Measurements from ENCODE around the gene ARRDC1.

The ARRDC1 gene

DNA sequence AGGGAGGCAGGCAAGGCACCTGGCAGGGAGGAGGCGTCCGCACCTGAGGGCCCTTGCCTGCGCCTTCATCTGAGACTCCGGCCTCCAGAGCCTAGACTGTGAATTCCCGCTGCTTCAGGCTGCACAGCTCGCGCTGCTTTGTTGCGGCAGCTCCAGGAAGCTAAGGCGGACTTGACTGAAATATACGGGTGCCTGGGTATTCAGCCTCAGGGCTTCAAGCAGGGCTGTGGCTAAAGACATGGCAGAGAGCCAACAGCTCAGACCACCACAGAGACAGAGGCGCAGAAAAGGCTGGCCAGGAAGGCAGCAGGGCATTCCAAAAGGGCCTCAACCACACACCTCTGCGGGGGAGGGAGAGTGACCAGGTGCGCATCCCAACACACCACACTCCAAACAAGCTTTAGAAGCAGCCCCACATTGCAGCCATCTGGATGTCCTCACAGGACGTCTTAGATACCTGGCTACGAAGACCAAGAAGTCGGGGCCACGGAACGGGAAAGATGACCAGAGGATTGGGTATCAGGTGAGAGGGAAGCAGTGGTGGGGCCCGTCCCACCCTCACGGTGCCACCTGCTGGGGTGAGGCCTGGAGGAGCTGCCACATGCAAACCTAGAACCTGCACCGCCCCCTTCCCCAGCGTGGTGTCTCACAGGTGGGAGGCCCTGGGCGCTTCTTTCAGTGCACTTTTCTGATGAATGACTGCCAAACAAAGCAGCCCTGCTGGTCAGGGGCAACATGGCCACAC lies 25.1 kb upstream of the ARRDC1 start:
- TF ChIP-seq ZFX (IDR thresholded peaks at IDR 0.05; ENCODE audit: borderline replicate concordance) (no peak), CTCF (IDR thresholded peaks at IDR 0.05) (no peak)
- H3K27ac ChIP-seq = peak overlapping the region; percentile 87

DNA sequence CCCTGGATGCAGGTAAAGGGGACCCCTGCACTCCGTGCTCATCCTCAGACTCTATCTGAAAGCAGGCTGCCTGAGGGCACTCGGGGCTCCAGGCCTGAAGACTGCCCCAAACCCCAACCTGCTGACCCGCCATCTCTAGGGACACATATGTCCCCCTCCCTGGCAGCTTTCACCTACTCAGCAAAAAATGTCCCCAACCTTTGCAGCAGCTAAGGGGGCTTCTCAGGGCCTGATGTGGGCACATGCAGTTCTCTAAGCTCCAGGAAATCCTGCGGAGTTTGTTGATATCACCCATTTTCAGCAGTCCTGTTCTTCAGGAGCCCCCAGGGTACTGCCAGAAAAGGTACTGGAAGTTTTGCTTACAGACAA lies 24.5 kb upstream of the ARRDC1 start:
- TF ChIP-seq CTCF (IDR thresholded peaks at IDR 0.05) = no peak
- no peak for TF ChIP-seq ZFX (IDR thresholded peaks at IDR 0.05; ENCODE audit: borderline replicate concordance)
- peak overlapping the region; percentile 87; the same call in 1 of the 2 replicates for H3K27ac ChIP-seq

- peak overlapping the region; percentile 87; the same call in 1 of the 2 replicates for H3K27ac ChIP-seq
- TF ChIP-seq ZFX (IDR thresholded peaks at IDR 0.05; ENCODE audit: borderline replicate concordance) = no peak
Observed at GRCh38 chr9:137581361-137582285, 23.9 kb upstream of the ARRDC1 start.

DNA sequence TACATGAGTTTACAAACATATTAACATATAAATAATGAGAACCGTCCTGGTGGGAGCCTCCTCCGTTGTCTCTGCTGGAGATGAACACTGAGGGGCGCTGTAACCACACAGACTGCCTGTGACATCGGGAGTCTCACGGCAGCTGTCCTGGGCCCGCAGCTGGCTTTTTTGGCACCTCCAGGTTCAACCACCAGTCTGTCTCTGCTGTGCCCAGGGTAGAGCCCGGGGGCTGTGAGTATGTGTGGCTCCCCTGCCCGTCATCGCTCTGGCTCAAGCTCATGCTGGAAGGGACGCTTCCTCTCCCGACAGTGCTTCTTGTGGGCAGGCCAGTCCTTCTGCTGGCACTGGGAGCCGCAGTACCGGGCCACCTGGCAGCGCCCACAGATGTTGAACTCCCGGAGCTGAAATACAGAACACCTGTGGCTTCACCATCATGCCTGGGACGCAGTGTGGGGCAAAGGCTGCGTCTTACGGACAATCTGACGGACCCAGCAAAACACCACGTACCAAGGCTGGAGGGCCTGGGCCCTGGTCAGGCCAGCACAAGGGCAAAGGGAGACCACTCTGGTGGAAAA lies 23.1 kb upstream of the ARRDC1 start:
- H3K27ac ChIP-seq = no peak overlapping the region

GRCh38 chr9:137583347-137583746 lies 22.1 kb upstream of the ARRDC1 start:
- no peak overlapping the region for H3K27ac ChIP-seq
- TF ChIP-seq ZFX (IDR thresholded peaks at IDR 0.05; ENCODE audit: borderline replicate concordance) (no peak), CTCF (IDR thresholded peaks at IDR 0.05) (no peak)

More for the DNA sequence above, 23.1 kb upstream of the ARRDC1 start:
- TF ChIP-seq ZFX (IDR thresholded peaks at IDR 0.05; ENCODE audit: borderline replicate concordance) = no peak
- peak; percentile 42 for TF ChIP-seq CTCF (IDR thresholded peaks at IDR 0.05)

DNA sequence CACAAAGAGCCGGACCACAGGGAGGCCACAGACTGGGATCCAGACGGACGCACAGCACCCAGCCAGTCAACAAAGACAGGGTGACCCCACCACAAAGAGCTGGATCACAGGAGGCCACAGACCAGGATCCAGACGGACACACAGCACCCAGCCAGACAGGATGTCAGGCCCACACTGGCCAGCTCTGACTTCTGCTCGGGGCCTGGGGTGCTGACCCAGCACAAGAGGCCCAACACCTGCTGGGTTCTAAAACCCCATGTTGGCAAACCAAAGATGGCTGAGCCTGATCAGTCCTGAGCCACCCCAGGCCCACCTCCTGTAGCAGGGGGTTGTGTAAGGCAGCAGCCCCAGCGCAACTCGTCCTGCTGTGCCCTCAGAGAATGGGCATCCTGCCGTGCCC lies 21.5 kb upstream of the ARRDC1 start:
- H3K27ac ChIP-seq = no peak overlapping the region
- no peak for TF ChIP-seq ZFX (IDR thresholded peaks at IDR 0.05; ENCODE audit: borderline replicate concordance)

- H3K27ac ChIP-seq = no peak overlapping the region
Observed at GRCh38 chr9:137586854-137587253, 18.6 kb upstream of the ARRDC1 start.

More at GRCh38 chr9:137586854-137587253, 18.6 kb upstream of the ARRDC1 start:
- TF ChIP-seq ZFX (IDR thresholded peaks at IDR 0.05; ENCODE audit: borderline replicate concordance) (no peak), CTCF (IDR thresholded peaks at IDR 0.05) (no peak)
